Calu3 (cell line): ENCODE results near the gene STAP2. TPM values are rescaled to one million over a fixed set of nuclear protein-coding genes. Genes with fewer than 3 reads are reported as not detected.

Experiments
- BruUV-seq: library from RNA; stranded (reverse); fragments of 400-500 nt; replicated peaks from 2 replicates; lab custom pipeline; 2021; lab: Mats Ljungman, UMichigan
- CTCF ChIA-PET: fragments of 300-600 bp; sonication (Branson Sonifier 250); formaldehyde crosslinking; loops from one replicate; lab custom pipeline; 2022; ENCODE audit warnings: antibody characterized with exemption; lab: Charles Lee
- DNase-seq: peaks from one replicate; pipeline ENCODE4 v3.0.0; 2022
- H3K27ac Mint-ChIP-seq: one replicate; pipeline ENCODE4 v1.8.0; 2022; ENCODE audit warnings: mixed read lengths; ENCODE audit not compliant: unreplicated experiment
- H3K27me3 Mint-ChIP-seq: one replicate; pipeline ENCODE4 v1.8.0; 2022; ENCODE audit warnings: mixed read lengths; ENCODE audit not compliant: unreplicated experiment
- H3K36me3 Mint-ChIP-seq: one replicate; pipeline ENCODE4 v1.8.0; 2022; ENCODE audit warnings: mild to moderate bottlenecking, moderate library complexity, mixed read lengths; ENCODE audit not compliant: insufficient read depth, unreplicated experiment
- H3K4me1 Mint-ChIP-seq: one replicate; pipeline ENCODE4 v1.8.0; 2022; ENCODE audit warnings: mild to moderate bottlenecking, low read depth, mixed read lengths; ENCODE audit not compliant: unreplicated experiment
- H3K4me3 Mint-ChIP-seq: one replicate; pipeline ENCODE4 v1.8.0; 2022; ENCODE audit warnings: mild to moderate bottlenecking, low read depth, moderate library complexity, mixed read lengths; ENCODE audit not compliant: unreplicated experiment
- H3K9me3 Mint-ChIP-seq: one replicate; pipeline ENCODE4 v1.8.0; 2022; ENCODE audit warnings: low read depth, mixed read lengths; ENCODE audit not compliant: unreplicated experiment
- CTCF ChIP-seq: fragments of 200-600 bp; IDR thresholded peaks from one replicate; pipeline ENCODE4 v1.8.0; 2022; ENCODE audit warnings: antibody characterized with exemption; ENCODE audit not compliant: unreplicated experiment
- intact Hi-C: fragments of 100-400 bp; cut with micrococcal nuclease; formaldehyde crosslinking; loops from one replicate; pipeline ENCODE4 v1.10.0; 2022; ENCODE audit not compliant: unreplicated experiment
- total RNA-seq: library from RNA; stranded (reverse); gene quantifications from 2 replicates; pipeline ENCODE4 v1.2.3, GENCODE V29; 2022

The STAP2 gene
- total RNA-seq, 1 experiment from 2014 or later, result 28.7 TPM

- no peak for TF ChIP-seq CTCF
- Mint-ChIP-seq H3K36me3 (no peaks in the 10 kb centered on the region), H3K27me3 (peaks cover 32% of the 10 kb centered on the region), H3K9me3 (peaks cover 7% of the 10 kb centered on the region), H3K4me3 (no peak overlapping the region), H3K4me1 (no peaks in the 10 kb centered on the region), H3K27ac (no peak overlapping the region)
- no TSS peak for BruUV-seq
- CTCF ChIA-PET, result no interaction called here
- no peak for DNase-seq
- intact Hi-C loops, result no loop called here
Measured at GRCh38 chr19:4319067-4319718, 19.4 kb downstream of the STAP2 start.

GRCh38 chr19:4318460-4318859 lies 20.2 kb downstream of the STAP2 start:
- Mint-ChIP-seq H3K27ac (no peak overlapping the region), H3K4me1 (no peaks in the 10 kb centered on the region), H3K9me3 (peaks cover 7% of the 10 kb centered on the region), H3K27me3 (peaks cover 32% of the 10 kb centered on the region), H3K36me3 (no peaks in the 10 kb centered on the region), H3K4me3 (no peak overlapping the region)
- TF ChIP-seq CTCF, result no peak
- CTCF ChIA-PET, result no interaction called here
- BruUV-seq, result no TSS peak
- DNase-seq, result no peak
- intact Hi-C loops, result no loop called here

- no peak for DNase-seq
- Mint-ChIP-seq H3K27me3 (peaks cover 32% of the 10 kb centered on the region), H3K4me1 (no peaks in the 10 kb centered on the region), H3K4me3 (no peak overlapping the region), H3K27ac (no peak overlapping the region), H3K36me3 (no peaks in the 10 kb centered on the region), H3K9me3 (peaks cover 7% of the 10 kb centered on the region)
- intact Hi-C loops, result no loop called here
- no TSS peak for BruUV-seq
- CTCF ChIA-PET, result no interaction called here
- TF ChIP-seq CTCF, result no peak
Measured at GRCh38 chr19:4316956-4317355, 21.7 kb downstream of the STAP2 start.

GRCh38 chr19:4313847-4314490 lies 24.7 kb downstream of the STAP2 start:
- no peak overlapping the region for H3K27ac Mint-ChIP-seq
- no peaks in the 10 kb centered on the region for H3K4me1 Mint-ChIP-seq
- no TSS peak for BruUV-seq
- intact Hi-C loops, result no loop called here
- CTCF ChIA-PET, result no interaction called here
- no peak for DNase-seq
- no peaks in the 10 kb centered on the region for H3K36me3 Mint-ChIP-seq
- no peak for TF ChIP-seq CTCF
- H3K9me3 Mint-ChIP-seq, result no peaks in the 10 kb centered on the region
- H3K27me3 Mint-ChIP-seq, result peaks cover 14% of the 10 kb centered on the region
- H3K4me3 Mint-ChIP-seq, result no peak overlapping the region
